ENCODE results near the gene HAP1.
"Not testable (repeated sequence)": the region's sequence is repeated elsewhere in the genome, so short reads cannot be mapped to it uniquely, and the experiment has no call there.

HAP1 gene

DNA sequence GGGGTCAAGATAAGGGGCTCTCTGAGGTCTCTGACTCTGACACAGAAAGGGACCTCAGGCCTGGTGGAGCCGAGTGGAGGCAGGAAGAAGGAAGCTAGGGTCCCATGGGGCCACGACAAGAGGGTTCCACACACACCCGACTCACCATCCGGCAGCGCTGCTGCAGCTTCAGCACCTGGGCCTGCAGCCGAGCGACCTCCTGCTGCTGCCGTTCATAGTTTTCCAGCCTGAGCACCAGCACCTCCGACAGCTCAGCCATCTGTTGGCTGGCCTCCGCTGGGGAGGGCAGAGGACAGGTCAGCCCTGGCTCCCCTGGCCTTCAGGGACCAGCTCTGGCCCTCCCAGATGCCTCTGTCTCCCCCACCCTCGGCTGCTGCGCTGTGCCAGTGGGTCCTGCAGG is 6.4 kb downstream of the HAP1 start:
- FAIRE-seq, result no peak
- no peak for DNase-seq (ENCODE audit: low spot score)

DNA sequence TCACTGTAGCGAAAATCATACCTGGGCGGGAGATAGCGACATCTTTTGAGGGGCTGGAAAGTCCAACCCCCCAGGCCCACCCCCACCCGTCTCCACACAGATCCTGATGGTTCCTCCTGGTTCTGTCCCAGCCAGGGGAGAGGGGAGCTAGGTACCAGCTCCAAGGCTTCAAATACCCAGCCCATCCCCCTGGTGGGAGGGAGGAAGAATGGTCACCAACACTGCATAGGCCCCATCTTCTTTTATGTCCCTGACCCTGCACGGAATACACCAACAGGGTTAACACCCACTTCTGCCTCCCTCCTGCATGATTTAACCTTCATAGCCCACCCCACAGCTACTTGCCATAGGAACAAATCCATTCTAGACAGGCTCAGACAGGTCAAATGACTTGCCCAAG is 9.3 kb downstream of the HAP1 start:
- no peak for DNase-seq (ENCODE audit: low spot score)
- FAIRE-seq, result no peak

DNA sequence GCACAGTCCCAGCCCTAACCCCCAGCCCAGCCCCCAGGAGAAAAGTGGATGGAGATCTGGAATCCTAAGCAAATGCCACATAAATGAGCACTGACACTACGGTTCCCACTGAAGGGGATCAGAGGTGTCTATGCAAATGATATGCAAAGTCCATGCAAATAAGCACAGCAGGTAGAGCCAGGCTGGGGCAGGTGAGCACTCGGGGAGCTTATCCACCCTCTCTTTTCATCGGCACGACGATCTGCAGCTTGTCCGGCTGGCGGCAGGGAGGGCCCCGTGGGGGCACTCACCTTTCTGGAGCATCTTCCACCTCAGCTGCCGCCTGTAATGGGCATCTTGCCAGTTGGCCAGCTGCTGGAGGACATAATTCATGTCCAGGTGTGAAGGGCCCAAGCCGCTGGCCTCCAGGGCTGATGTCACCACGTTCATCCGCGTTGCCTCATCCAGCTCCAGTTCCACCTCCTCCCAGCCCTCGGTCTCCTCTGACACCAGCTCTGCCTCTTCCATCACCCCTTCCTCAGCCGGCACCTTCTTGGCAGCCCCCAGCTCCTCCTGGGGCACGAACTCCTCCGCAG is 9.9 kb downstream of the HAP1 start:
- DNase-seq (ENCODE audit: low spot score) (no peak), FAIRE-seq (no peak)

DNA sequence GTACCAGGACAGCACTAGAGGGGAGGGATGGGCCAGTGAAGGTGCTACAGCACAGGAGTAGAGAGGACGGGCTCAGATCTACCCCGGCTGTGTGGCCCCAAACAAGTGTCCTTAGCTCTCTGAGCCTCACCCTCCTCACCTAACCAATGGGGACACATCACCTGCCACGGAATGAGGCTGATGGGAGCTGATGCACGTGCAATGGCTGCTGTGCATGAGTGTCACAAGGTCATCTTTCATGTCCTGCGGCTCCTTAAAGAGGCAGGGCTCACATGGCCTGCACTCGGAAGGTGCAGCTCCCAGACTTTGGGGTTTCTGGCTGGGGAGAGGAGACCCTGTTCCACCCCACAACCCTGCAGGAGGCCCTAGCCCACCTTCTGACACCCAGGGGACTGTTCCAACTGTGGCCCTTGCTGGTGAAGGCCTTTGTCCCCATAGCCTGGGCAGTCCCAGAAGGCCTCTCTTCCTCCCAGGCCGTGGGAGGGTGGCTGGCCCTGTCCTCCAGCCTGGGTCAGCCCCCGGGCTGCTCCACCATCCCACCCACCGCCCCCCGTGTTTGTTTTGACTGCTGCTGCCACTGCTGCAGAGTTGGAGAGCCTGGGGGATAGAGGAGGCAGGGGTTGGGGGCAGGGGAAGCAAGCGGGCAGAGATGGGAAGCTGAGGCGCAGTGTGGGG is 10.5 kb downstream of the HAP1 start:
- no peak for DNase-seq (ENCODE audit: low spot score)
- no peak for FAIRE-seq

DNA sequence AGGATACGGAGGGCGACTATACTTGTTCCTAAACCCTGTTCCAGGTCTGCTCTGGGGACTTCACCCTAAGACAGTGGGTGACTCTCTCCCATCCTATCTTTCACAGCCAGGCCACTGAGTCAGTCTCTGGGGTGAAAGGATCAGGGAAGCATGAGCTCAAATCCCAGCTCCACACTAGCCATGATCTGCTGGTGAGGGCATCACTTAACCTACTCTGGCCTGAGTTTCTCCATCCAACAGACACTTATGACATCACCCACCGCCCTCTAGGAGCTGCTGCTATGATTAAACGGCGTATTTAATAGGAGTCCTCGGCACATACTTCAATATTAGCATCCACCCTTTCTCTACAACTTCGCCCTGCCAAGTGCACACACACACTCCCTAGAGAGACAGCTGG is 12.2 kb downstream of the HAP1 start:
- FAIRE-seq (no peak), DNase-seq (ENCODE audit: low spot score) (no peak)

DNA sequence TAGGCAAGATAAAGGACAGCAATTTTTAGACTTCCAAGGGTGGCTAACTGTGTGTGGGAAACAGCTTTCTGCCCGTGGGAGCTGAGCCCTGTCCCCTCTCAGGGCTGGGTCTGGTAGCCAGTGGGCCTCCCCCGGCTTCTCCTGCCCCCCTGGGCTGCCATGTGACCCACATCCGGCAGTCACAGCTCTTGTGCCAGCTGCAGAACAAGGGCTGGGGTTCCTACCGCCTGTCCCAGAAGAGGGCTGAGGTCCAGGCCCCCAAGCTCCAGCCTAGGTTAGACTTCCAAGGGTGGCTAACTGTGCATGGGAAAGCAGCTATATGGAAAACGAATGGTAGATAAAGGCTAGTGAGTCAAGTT is 16.2 kb downstream of the HAP1 start:
- FAIRE-seq, result no peak

DNA sequence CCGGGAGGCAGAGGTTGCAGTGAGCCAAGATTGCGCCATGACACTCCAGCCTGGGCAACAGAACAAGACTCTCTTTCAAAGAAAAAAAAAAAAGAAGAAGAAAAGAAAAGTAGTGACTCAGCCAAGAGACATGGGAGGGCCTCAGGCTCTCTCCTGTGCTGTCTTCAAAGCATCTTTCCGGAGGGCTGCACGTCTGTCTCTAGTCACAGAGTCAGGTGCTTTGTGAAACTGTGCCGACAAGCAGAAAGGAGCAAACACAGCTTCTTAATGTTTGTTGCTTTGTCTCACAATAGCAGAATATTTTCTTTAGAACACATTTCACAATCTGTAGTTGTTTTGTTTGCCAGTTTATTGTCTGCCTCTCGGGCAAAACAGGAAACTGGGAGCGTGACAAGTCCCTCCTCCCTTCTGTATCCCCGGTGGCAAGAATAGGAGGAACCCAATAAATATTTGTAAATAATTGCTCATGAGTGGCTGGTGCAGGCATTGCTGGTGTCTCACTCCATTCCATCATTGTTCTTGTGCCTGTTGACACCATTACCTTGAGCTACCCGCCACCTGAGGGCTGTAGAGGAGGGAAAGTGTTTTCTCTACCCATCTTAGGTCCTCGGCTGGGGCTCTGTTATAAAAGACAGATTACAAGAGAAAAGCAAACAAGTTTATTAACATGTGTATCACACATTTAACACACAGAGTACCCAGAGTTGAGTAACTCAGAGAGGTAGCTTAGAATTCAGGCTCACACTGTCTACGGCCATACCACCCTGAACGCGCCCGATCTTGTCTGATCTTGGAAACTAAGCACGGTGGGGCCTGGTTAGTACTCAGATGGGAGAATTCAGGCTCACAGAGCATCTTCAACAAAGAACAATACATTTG is 16.8 kb downstream of the HAP1 start:
- FAIRE-seq (no peak), DNase-seq (ENCODE audit: low spot score) (no peak)

More for the DNA sequence above, 16.2 kb downstream of the HAP1 start:
- no peak for DNase-seq (ENCODE audit: low spot score)

DNA sequence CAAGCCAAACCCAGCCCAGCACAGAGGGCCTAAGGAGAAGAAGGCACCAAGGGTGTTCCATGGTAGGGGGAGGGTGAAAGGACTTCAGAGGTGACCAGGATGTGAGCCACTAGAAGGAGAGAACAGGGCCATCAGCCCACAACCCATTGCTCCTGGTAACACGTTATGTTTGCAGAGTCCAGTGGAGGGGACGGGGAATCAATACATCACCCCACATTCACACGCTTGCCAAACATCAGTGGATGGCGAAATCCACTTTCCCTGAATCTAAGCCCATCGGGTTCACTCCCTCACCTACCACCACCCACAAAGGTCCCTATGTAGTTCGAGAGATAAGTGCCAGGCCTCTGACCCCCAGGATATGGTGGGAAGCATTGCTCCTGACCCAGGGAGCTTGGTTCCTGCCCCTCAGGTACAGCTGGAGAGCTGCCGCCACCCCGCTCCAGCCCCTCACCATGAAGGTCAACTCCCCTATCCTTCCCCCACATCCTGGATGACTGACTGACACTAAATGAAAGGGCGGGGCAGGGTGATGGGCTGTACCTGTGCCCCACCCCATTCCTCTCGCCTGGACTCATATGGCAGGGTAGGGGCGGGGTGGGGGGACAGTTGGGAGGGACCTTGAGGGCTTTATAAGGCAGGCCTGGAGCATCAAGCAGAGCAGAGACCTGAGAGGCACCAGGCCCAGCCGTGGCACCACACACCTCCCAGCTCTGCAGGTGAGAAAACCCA is 22.6 kb downstream of the HAP1 start, which contains the start of gene GAST:
GAST (plus strand) TSS at position 663 of the 732 bp plus-strand sequence. CDS start 3,106 bp downstream, outside the sequence.
- no peak for FAIRE-seq
- DNase-seq (ENCODE audit: low spot score), result no peak

DNA sequence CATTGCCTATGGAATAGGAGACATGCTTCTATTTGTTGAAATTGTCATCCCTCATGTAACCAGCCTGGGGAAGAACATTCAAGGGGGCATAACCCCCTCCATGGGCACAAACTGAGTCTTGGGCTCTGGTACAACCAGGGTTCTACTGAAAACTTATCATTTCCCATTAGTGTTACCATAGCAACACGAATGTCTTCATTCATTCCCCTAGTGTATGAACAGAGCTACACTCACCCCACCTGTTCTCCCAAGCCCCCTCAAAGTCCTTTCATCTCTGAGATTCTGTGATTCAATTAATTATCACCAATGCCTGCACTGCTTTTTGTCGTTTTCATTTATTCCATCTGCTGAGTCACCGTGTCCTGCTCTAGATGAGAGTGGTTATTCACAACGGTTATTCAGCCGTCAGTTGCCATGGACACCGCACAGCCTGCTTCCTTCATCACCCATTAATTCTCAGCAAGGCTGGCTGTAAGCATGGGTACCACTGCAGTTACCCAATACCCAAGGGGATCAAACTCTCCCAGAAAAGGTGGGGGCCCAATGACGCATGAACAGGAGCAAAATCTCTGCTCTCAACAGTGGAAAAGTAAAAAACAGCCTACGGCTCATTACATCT is 23.9 kb downstream of the HAP1 start:
- FAIRE-seq, result no peak

DNA sequence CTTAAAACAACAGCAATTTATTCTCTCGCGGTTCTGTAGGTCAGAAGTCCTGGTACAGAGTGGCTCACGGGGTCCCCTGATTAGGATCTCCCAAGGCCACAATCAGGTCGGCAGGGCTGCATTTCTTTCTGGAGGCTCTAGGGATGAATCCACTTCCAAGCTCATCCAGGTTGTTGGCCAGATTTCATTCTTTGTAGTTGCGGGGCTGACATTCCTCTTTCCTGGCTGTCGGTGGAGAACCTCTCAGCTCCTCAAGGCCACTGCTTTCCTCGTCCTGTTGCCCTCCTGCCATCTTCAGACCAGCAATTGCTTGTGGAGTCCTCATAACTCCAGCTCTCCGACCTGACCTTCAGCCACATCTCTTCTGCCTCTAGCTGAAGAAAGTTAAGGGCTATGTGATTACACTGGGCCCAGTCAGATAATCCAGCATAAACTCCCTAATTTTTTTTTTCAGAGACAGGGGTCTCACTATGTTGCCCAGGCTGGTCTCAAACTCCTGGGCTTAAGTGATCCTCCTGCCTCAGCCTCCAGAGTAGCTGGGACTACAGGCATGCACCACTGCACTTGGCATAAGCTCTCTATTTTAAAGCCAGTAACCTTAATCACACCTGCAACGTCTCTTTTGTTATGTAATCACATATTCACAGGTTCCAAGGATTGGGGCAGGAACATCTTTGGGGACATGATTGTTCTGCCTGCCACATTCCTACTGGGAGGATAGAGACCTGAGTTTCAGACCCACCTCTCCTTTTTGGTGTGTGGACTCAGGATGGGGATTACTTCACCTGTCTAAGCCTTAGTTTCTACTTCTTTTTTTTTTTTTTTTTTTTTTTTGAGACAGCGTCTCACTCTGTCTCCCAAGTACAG is 26.4 kb downstream of the HAP1 start:
- FAIRE-seq, result no peak
- DNase-seq (ENCODE audit: low spot score), result no peak

More for the DNA sequence above, 23.9 kb downstream of the HAP1 start:
- DNase-seq (ENCODE audit: low spot score), result peak; percentile 63

DNA sequence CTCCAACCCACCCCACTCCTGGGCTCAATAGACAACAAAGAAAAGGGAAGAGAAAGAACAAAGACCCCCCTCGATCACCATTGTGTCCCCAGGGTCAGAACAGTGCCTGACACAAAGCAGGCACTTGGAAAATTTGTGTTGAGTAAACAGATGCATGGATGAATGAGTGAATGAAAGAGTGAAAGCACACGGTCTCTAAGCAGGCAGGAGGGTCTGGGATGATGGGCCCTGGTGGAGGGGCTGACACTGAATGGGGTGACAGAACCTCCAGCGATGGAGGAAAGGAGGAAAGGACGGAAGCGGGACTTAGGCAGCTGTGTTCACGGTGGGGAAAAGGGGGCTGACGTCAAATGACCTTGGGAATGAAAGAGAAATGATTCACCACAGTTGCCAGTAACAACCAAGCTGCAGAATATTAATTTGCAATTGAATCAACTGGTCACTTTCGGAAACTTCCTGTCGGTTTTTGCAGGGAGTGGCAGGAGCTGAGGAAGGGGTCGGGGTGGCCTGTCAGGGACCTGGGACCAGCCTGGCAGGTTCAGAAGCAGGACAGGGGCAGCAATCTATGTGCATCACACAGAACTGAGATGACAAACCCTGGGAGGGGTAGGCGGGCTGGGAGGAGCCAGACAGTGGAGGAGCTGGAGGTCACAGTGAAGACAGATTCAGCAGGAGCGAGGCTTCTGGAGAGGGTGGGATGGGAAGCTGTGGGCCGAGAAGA is 29.0 kb downstream of the HAP1 start:
- DNase-seq (ENCODE audit: low spot score) (no peak), FAIRE-seq (no peak)

DNA sequence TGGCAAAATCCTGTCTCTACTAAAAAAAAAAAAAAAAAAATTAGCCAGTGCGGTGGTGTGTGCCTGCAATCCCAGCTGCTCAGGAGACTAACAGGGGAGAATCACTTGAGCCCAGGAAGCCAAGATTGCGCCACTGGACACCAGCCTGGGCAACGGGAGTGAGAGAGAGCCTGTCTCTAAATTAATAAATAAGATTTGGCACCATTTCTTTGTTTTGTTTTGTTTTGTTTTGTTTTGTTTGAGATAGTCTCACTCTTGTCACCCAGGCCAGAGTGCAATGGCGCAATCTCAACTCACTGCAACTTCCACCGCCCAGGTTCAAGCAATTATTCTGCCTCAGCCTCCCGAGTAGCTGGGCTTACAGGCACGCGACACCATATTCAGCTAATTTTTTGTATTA is 31.7 kb downstream of the HAP1 start:
- DNase-seq (ENCODE audit: low spot score), result no peak
- FAIRE-seq, result no peak

DNA sequence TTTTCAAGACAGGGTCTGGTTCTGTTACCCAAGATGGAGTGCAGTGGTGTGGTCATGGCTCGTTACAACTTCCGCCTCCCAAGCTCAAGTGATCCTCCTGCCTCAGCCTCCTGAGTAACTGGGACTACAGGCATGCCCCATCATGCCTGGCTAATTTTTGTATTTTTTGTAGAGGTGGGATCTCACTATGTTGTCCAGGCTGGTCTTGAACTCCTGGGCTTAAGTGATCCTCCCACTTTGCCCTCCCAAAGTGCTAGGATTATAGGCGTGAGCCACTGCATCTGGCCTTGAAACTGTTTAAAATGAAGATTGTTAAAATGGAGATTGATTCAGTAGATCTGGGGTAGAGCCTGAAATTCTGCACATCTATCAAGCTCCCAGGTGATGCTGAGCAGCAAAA is 33.6 kb downstream of the HAP1 start:
- not testable (repeated sequence) for FAIRE-seq; DNase-seq (ENCODE audit: low spot score)

DNA sequence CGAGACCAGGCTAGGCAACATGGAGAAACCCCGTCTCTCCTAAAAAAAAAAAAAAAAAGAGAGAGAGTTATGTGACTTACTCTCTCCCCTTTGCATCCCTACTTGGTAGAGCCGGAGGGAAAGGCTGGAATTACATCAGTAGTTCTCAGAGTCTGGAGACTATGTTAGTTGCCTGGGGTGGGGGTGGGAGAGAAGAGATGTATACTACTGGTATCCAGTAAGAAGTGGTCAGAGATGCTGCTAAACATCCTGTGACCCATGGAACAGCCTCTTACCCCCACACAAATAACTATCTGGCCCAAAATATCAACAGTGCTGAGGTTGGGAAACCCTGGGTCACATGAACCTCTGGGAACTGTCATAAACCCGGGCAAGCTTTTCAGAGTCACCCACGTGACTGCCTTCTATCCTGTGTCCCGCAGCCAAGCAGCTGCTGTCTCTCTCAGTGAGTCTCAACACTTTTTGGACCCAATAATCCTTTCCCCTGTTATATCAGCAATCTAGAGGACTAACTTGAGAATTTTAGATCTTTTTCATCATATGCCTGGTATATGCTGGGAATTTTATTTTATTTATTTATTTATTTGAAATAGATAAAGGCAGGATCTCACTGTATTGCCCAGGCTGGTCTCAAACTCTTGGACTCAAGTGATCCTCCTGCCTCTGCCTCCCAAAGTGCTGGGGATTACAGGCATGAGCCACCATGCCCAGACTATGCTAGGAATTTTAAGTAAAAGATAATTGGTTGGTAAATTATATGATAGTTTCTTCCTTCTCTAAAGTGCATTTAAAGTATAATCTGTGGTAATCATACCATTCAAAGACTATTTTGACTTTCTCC is 37.1 kb downstream of the HAP1 start:
- DNase-seq (ENCODE audit: low spot score), result no peak
- no peak for FAIRE-seq

DNA sequence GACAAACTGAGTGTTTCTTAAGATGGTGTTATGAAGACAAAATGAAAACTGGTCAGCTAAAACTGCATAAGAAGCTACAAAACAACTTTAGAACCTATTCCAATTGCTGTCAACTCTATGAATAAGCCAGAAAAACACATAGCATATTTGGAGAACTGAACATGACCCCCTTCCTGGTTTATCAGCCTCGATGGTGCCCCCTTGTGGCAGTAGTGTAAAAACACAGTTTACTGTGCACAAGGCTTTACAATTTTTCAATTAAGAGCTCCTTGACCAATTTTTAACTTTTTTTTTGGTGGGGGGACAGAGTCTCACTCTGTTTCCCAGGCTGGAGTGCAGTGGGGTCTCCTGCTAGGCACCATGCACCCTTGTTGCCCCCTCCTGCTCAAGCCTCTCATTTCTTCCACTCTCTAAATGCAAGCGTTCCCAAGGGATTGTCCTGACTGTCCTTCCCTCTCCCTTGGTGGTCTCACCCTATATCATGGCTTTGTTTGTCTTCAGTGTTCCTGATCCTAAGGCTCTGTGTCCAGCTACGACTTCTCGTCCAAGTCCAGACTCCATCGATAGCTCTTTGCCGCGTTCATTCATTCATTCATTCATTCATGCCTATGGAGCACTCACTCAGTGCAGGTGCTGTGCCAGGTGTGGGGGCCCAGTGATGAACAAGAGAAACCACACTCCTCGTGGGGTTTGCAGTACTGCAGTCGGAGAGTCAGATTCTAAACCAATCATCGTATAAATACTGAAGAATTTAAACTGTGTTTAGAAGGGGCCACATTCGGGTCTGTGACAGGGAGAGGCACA is 38.3 kb downstream of the HAP1 start:
- DNase-seq (ENCODE audit: low spot score), result peak; percentile 51
- FAIRE-seq, result peak; percentile 67

DNA sequence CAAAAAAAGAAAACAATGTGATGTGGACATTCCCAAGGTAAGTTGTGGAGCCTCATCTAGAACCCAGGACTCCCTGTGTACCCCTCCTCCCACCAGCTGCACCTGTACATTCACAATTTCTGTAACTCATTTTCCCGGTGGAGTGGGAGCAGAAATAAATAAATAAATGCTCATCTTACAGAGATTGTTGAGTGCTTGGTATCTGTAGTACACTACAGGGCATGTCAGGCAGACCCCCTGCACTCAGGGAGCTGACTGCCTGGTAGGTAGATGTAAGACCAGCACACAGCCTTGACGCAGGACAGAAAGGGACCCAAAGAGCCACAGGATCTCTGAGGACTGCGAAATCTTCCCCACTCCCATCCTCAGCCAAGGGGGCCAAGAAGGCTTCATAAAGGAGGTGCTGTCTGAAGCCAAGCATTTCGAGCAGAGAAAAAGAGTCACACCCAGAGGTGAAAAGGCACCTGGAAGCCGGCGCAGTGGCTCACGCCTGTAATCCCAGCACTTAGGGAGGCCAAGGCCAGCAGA is 39.2 kb downstream of the HAP1 start:
- FAIRE-seq (no peak), DNase-seq (ENCODE audit: low spot score) (no peak)

DNA sequence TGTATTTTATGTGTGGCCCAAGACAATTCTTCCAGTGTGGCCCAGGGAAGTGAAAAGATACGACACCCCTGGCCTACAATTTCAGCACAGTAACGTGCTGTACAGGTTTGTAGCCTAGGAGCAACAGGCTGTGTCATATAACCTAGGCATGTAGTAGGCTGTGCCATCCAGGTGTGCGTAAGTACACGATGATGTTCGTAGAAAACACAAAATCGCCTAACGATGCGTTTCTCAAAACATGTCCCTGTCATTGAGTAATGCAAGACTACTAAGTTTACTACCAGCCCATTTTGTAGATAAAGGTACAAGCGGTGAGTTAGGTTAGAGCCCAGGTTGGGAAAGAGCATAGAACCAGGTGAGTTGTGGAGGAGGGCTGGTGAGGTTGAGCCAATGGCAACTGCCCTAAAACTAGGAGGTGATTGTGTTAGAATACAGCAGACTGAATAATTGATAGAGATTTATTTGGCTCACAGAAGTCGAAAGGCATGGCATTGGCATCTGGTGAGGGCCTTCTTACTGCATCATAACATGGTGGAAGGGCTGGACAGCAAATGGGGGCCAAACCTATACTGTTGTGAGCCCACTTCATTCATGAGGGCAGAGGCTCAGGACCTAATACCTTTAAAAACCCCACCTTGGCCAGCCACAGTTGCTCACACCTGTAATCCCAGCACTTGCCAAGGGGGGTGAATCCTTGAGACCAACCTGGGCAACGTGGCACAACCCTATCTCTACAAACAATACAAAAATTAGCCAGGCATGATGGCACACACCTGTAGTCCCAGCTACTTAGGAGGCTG is 41.5 kb downstream of the HAP1 start:
- DNase-seq (ENCODE audit: low spot score), result no peak
- no peak for FAIRE-seq

All from RCC 7860 (cell line).